ENCODE measurements around the gene PRSS38.

PRSS38 gene

DNA sequence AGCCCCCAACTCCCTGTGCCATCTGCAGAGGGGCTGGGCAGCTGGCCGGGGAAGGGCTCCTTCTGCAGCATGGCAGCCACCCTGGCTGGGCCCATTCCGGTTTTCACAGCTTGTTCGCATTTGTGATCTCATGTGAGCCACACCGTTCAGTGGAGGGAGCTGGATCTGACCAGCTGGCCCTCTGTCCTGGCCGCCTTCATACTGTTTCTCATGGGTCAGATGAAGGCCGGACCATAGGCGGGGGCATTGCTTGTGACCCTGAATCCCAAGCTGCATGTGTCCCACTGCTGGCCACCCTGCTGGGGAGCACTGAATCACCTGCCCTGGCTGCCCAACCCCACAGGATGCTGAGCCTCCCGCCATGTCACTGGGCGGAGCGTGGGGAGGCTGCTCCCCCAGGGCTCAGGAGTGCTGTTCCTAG, 36.4 kb upstream of the PRSS38 start:
- DNase-seq (ENCODE audit: low read depth in 3 of 3), result no peak

GRCh38 chr1:227779685-227780084, 35.8 kb upstream of the PRSS38 start:
- no peak for DNase-seq (ENCODE audit: low read depth in 3 of 3)

- no peak for DNase-seq (ENCODE audit: low read depth in 3 of 3)
Measured at GRCh38 chr1:227780101-227781044, 35.1 kb upstream of the PRSS38 start.

DNA sequence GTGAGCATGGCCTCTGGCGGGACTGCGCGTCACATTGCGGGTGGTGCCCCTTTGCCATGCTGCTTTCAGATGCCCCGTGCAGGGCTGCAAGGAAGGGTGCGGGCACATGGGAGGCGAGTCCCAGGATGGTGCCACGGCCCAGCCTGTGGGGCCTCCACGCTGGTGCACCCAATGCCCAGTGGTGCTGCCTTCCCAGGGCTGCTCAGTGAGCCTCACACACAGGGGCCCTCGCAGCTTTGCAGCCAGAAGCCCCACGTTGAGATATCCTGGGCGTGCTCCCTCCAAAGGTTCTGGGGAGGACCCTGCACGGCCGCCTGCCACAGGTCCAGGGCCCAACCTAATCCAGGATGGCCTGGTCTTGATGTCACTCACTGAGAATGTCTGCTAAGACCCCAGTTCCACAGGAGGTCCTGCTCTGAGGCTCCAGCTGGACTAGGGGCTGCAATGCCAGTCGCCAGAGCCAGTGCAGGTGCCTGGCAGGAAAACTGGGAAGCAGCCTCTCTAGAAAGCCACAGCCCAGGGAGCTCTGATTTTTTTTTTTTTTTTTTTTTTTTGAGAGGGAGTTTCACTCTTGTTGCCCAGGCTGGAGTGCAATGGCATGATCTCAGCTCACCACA, 34.1 kb upstream of the PRSS38 start:
- DNase-seq (ENCODE audit: low read depth in 3 of 3), result no peak

DNA sequence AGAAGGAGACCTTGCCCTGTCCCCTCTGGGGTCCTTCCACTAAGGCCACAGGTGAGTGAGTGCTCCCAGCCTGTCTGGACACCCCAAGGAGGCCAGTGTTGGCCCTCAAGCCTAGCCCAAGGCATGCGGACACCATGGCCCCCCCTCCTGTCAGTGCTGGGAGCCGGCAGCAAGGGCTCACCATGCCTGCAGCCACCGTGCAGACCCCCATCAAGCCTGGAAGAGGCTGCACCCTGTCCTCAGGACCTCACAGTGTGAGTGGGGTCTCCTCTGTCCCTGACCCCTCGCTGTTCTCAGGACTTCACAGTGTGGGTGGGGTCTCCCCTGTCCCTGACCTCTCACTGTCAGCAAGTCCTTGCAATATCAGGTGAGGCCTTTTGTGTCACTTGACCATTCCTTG, 33.2 kb upstream of the PRSS38 start:
- no peak for DNase-seq (ENCODE audit: low read depth in 3 of 3)

DNA sequence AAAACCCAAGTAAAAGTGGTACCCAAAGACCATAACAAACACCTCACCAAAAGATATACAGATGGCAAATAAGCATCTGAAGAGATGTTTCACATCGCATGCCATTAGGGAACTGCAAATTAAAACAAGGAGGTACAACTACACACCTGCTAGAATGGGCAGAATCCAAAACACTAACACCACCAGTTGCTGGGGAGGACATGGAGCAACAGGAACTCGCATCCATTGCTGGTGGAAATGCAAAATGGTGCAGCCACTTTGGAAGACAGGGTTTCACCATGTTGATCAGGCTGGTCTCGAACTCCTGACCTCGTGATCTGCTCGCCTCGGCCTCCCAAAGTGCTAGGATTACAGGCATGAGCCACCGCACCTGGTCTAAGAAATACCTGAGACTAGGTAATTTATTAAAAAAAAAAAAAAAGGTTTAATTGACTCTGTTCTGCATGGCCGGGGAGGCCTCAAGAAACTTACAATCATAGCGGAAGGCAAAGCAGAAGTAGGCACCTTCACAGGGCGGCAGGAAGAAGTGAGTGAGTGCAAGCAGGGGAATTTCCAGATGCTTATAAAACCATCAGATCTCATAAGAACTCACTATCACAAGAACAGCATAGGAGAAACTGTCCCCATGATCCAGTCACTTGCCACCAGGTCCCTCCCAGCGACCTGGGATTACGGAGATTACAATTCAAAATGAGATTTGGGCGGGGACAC, 30.2 kb upstream of the PRSS38 start:
- DNase-seq (ENCODE audit: low read depth in 3 of 3), result no peak

- no peak for DNase-seq (ENCODE audit: low read depth in 3 of 3)
Measured at GRCh38 chr1:227785805-227786671, 29.4 kb upstream of the PRSS38 start.

DNA sequence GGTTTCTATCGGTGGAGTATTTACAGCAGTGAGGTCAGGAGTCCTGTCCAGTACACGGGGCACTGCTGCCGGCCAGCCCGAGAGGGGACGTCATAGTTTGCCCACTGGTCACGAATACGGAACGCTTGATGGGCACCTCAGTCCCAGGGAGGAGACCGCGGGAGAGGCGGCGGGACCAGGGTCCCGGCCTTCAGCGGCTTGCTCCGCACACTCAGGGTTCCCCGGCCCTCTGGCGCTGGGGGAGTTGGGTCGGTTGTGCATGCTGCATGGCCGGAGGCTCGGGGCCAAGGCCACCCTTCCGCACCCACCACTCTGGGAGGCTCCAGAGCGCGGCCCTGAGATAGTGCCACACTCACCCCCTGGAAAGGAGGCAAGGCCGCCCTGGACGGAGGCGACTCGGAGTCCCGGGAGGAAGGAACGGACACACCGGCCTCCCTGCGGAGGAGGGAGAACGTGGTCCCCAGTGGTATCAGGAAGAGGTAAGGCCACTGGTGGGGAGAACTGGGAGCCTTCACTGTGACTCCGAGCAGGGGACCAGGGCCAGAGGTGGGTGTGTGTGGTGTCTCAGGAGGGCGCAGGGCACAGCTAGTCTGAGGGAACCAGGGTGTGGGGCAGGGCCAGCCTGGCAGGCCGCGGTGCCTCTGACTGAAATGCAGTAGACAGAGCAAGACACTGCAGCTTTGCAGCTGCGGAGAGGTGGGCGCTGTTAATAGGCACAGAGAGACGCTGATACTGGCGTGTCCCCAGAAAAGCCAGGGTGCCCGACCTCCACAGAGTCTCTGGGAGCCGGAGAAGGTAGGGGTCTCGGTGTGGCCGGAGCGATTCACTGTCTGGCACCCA, 28.6 kb upstream of the PRSS38 start:
- no peak for DNase-seq (ENCODE audit: low read depth in 3 of 3)

DNA sequence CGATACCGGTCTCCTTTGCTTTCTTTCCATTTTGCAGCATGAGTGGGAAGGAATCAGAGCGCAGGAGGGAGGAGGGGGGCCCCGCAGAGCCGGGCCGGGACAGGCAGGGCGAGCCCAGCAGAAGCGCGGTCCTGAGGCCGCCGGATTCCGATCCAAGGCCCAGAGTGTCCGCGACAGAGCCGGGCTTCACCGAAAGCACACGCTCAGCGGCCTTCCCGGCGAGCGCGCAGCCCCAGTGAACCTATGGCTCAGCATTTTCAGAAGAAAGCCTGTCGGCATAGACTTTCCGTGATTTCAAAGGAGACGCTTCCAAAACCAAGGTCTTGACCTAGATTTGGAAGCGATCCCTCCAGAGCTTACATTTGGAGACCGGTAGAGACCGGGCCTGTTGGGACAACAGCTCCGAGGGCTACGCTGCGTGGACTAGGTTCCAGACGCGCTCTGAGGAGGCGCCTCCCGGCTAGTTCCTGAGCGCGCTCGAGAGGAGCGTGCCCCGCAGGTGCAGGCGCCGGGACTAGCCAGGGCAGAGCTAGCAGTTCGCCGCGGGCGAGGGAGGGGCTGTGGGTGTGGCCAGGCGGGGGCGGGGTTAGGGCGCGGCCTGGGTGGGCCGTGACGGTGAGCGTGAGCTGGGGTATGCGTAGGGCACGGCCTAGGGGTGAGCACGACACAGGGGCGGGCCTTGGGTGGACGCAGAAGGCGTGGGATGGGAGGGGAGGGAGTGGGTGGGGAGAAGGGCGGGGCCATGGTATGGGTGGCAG, 27.8 kb upstream of the PRSS38 start:
- DNase-seq (ENCODE audit: low read depth in 3 of 3), result peak; percentile 87 to 93 (median 93)

- no peak for DNase-seq (ENCODE audit: low read depth in 3 of 3)
Measured at GRCh38 chr1:227788271-227789083, 27.0 kb upstream of the PRSS38 start.

DNA sequence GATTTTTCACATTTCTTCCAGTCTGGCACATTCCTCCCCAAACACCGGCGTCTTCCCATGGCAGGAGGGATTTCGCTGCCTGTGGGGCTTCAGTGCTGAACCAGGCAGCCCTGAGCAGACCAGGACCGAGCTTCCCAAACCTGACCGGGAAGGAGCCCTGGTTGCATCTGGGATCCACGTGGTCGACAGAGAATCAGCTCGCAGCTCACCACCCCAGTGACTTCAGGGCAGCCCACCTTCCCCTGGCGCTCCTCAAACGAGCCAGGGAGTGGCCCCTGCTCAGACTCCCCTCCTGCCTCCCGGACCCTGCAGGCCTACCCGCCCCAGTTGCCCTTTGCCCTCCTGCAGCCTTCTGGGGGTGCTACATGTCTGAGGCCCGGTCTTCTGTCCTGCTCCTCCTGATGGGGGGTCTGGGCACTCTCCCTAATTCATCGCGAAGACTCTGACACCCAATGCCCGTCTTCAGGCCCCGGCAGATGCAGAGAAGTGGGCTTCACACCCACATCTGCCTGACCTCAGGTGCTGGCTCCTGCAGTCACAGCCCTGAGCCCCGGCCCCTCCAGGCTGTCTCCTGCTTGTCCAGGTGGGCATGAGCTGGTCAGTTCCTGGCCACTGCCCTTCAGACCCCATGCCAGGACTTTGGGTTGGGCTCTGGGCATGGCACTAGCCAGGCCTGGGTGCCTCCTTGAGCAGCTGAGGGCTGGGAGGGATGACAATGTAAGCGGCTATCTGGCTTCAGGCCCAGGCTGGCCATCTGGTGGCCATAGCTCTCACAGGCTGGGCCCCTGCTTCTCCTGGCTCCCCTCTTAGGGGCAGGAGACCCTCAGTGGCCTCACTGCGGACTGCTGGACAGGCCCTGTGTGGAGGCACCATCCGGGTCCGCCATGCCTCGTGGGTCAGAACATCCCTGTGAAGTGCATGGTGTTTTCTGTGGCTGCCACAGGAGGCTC, 26.1 kb upstream of the PRSS38 start:
- no peak for DNase-seq (ENCODE audit: low read depth in 3 of 3)

GRCh38 chr1:227790034-227790400, 25.5 kb upstream of the PRSS38 start:
- no peak for DNase-seq (ENCODE audit: low read depth in 3 of 3)

DNA sequence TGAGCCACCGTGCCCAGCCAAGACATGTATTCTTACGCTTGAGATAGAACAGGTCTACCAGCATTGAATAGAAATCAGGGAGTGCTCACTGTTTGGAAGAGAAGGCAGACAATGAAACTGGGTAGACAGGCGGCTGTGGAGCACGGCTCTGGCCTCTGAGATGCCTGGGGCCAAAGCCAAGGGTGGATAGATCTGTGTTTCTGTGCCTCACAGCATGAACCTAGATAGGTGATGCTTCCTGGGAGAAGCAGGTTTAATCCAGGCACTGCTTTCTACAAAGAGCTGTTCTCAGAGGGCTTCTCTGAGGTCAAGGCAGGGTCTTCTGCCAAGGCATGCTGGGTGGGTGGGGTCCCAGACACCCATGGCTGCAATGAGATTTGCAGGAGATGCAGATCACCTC, 24.6 kb upstream of the PRSS38 start:
- DNase-seq (ENCODE audit: low read depth in 3 of 3), result no peak

- DNase-seq (ENCODE audit: low read depth in 3 of 3), result no peak
Measured at GRCh38 chr1:227791425-227792143, 23.9 kb upstream of the PRSS38 start.

DNA sequence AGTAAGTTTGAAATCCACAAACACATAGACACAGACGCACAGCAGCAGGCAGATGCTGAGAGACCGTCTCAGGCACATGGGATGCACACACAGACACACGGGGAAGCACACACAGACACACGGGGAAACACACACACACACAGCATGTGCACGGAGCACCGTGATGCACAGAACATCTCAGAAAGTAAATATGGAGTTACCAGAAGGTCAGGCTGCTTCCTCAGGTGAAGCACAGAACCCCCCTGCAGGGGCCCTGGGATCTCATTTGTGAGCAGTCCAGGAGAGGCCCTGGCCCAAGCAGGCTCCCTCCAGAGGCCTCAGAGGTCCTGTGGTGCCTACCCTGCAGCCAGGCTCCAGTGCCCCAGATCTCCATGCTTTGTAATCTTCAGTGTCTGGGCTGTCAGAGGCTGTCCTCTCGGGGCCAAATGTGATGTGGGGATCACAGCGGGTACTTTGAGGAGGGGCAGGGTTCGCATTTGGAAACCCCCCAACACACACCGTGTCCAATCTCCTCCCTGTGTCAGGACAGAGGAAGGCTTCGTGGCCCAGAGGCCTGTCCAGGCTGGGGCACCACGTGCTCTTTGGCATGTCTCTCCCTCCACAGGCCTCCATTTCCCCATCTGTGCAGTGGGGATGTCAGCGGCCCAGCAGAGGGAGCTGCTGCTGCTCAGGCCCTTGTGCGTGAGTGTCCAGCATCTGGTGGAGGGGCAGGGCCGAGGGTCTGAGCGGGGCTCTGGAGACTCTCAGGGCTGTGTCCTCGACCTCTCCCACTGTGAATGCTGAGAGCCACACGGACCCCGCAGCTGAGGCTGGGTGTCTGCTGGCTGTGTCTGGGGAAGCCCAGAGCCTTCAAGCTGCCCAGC, 23.0 kb upstream of the PRSS38 start:
- DNase-seq (ENCODE audit: low read depth in 3 of 3), result no peak
